Mesenchymal stem cell (in vitro differentiated cells and primary cell): ENCODE results near the gene ATG2B.
"Not testable (repeated sequence)": the region's sequence is repeated elsewhere in the genome, so short reads cannot be mapped to it uniquely, and the experiment has no call there.

Experiments used
- DNase-seq: peaks from one replicate; pipeline ENCODE4 v3.0.0-alpha.2; 2013
- H2AFZ ChIP-seq: one replicate; pipeline ENCODE4 v1.6.1; 2013; ENCODE audit warnings: low read depth, mild to moderate bottlenecking, control low read depth, inconsistent platforms, low read length, moderate library complexity
- H2AK5ac ChIP-seq: 2 replicates; pipeline ENCODE4 v1.6.1; 2013; ENCODE audit warnings: low read length, moderate library complexity, mild to moderate bottlenecking, inconsistent platforms; ENCODE audit not compliant: severe bottlenecking
- H2BK120ac ChIP-seq: one replicate; pipeline ENCODE4 v1.6.1; 2013; ENCODE audit warnings: low read depth, mild to moderate bottlenecking, inconsistent platforms, low read length, moderate library complexity
- H2BK12ac ChIP-seq, 2 experiments: one replicate each; pipeline ENCODE4 v1.6.1; 2013; ENCODE audit warnings: inconsistent platforms in 2 of 2, low read length in 2 of 2, mild to moderate bottlenecking in 2 of 2, moderate library complexity in 2 of 2, control low read depth in 1 of 2
- H2BK15ac ChIP-seq: one replicate; pipeline ENCODE4 v1.6.1; 2013; ENCODE audit warnings: mild to moderate bottlenecking, low read depth, inconsistent platforms; ENCODE audit not compliant: poor library complexity, severe bottlenecking
- H2BK5ac ChIP-seq: 2 replicates; pipeline ENCODE4 v1.6.1; 2013; ENCODE audit warnings: low read depth, mild to moderate bottlenecking, low read length, control low read depth, inconsistent platforms; ENCODE audit not compliant: poor library complexity, severe bottlenecking
- H3K14ac ChIP-seq, 2 experiments: one replicate each; pipeline ENCODE4 v1.6.1; 2013; ENCODE audit warnings: inconsistent platforms in 2 of 2, low read length in 2 of 2, control low read depth in 1 of 2, mild to moderate bottlenecking in 1 of 2, moderate library complexity in 1 of 2
- H3K18ac ChIP-seq, 2 experiments: one replicate each; pipeline ENCODE4 v1.6.1; 2013; ENCODE audit warnings: inconsistent platforms in 2 of 2, low read length in 2 of 2, control low read depth in 1 of 2, low read depth in 1 of 2, mild to moderate bottlenecking in 1 of 2
- H3K23ac ChIP-seq, 2 experiments: one replicate each; pipeline ENCODE4 v1.6.1; 2013; ENCODE audit warnings: inconsistent platforms in 2 of 2, low read length in 2 of 2, mild to moderate bottlenecking in 2 of 2, moderate library complexity in 2 of 2, control low read depth in 1 of 2
- H3K27ac ChIP-seq: 2 replicates; pipeline ENCODE4 v1.5.1; 2013; ENCODE audit warnings: mild to moderate bottlenecking, moderate library complexity, low read length, control low read depth, inconsistent platforms; ENCODE audit not compliant: poor library complexity, severe bottlenecking
- H3K27me3 ChIP-seq, 2 experiments: 2 replicates each; pipeline versions ENCODE4 v1.6.1 to v1.7.0; 2013; ENCODE audit warnings: low read length in 2 of 2, mild to moderate bottlenecking in 2 of 2, moderate library complexity in 2 of 2, control low read depth in 1 of 2, inconsistent platforms in 1 of 2; ENCODE audit not compliant: control insufficient read depth in 1 of 2, insufficient read depth in 1 of 2
- H3K36me3 ChIP-seq, 2 experiments: 2 replicates each; pipeline versions ENCODE4 v1.6.1 to v1.7.0; 2013; ENCODE audit warnings: low read length in 2 of 2, control low read depth in 1 of 2, inconsistent platforms in 1 of 2, low read depth in 1 of 2, mild to moderate bottlenecking in 1 of 2; ENCODE audit not compliant: insufficient read depth in 2 of 2, control insufficient read depth in 1 of 2
- H3K4ac ChIP-seq, 2 experiments: one replicate each; pipeline ENCODE4 v1.6.1; 2013; ENCODE audit warnings: inconsistent platforms in 2 of 2, low read length in 2 of 2, mild to moderate bottlenecking in 2 of 2, moderate library complexity in 2 of 2, control low read depth in 1 of 2, low read depth in 1 of 2
- H3K4me1 ChIP-seq: 2 replicates; pipeline ENCODE4 v1.6.1; 2013; ENCODE audit warnings: low read depth, low read length, control low read depth; ENCODE audit not compliant: control insufficient read depth, insufficient read depth
- H3K4me2 ChIP-seq: 2 replicates; pipeline ENCODE4 v1.6.1; 2013; ENCODE audit warnings: low read length, mild to moderate bottlenecking, inconsistent platforms; ENCODE audit not compliant: poor library complexity, severe bottlenecking
- H3K4me3 ChIP-seq, 2 experiments: 2 replicates each; pipeline versions ENCODE4 v1.5.1 to v1.7.0; 2013; ENCODE audit warnings: low read length in 2 of 2, mild to moderate bottlenecking in 2 of 2, control low read depth in 1 of 2, low read depth in 1 of 2; ENCODE audit not compliant: insufficient read depth in 1 of 2
- H3K79me1 ChIP-seq: replicated peaks from 2 replicates; pipeline ENCODE4 v1.6.1; 2013; ENCODE audit warnings: mild to moderate bottlenecking, control low read depth, low read length, inconsistent platforms; ENCODE audit not compliant: poor library complexity, severe bottlenecking
- H3K9ac ChIP-seq: 2 replicates; pipeline ENCODE4 v1.7.0; 2013; ENCODE audit warnings: mild to moderate bottlenecking, low read length, moderate library complexity
- H3K9me3 ChIP-seq: 2 replicates; pipeline ENCODE4 v1.7.0; 2013; ENCODE audit warnings: mild to moderate bottlenecking, low read length; ENCODE audit not compliant: control insufficient read depth
- H4K8ac ChIP-seq: one replicate; pipeline ENCODE4 v1.6.1; 2013; ENCODE audit warnings: inconsistent platforms, mild to moderate bottlenecking, low read length, moderate library complexity
- H4K91ac ChIP-seq: one replicate; pipeline ENCODE4 v1.6.1; 2013; ENCODE audit warnings: mild to moderate bottlenecking, low read length, inconsistent platforms
- WGBS: methylation state at CpG from one replicate; pipeline ENCODE4 v1.1.7; 2013; ENCODE audit warnings: mixed read lengths; 5-methylcytosine and 5-hydroxymethylcytosine counted together

The ATG2B gene

GRCh38 chr14:96245074-96245473, 118.1 kb downstream of the ATG2B start:
- H2AFZ ChIP-seq, H2BK5ac ChIP-seq, H3K14ac ChIP-seq, H3K18ac ChIP-seq, H2BK120ac ChIP-seq, H3K4me2 ChIP-seq, H3K27me3 ChIP-seq, DNase-seq, H3K4ac ChIP-seq, H4K91ac ChIP-seq, H4K8ac ChIP-seq, H3K9me3 ChIP-seq, H3K27ac ChIP-seq, H2AK5ac ChIP-seq, H3K9ac ChIP-seq, H3K23ac ChIP-seq, H2BK12ac ChIP-seq, H3K4me3 ChIP-seq: not testable (repeated sequence)
- H2BK15ac ChIP-seq, result peak overlapping the region; percentile 16
- peaks cover 16% of the 10 kb centered on the region for H3K4me1 ChIP-seq
- H3K36me3 ChIP-seq, result peaks cover 33 to 78% of the 10 kb centered on the region in 2 experiments
- H3K79me1 ChIP-seq, result peaks cover 17% of the 10 kb centered on the region
- 96% methylated on average over 3 of the region's 3 CpGs for WGBS

- Histone ChIP-seq H2AK5ac (no peak overlapping the region), H3K23ac (no peak overlapping the region), H2BK12ac (no peak overlapping the region), H3K4me1 (peaks cover 14% of the 10 kb centered on the region), H2BK120ac (no peak overlapping the region), H2BK5ac (no peak overlapping the region), H2BK15ac (no peak overlapping the region), H3K4me3 (no peak overlapping the region), H3K36me3 (peaks cover 44 to 90% of the 10 kb centered on the region in 2 experiments), H3K14ac (no peak overlapping the region), H3K18ac (peak overlapping the region in 1 of 2 experiments; percentile 48), H3K27ac (no peak overlapping the region), H4K91ac (no peak overlapping the region), H3K79me1 (peaks cover 19% of the 10 kb centered on the region), H3K4me2 (no peak overlapping the region), H3K27me3 (no peaks in the 10 kb centered on the region), H3K4ac (no peak overlapping the region), H4K8ac (no peak overlapping the region), H3K9ac (no peak overlapping the region), H3K9me3 (no peaks in the 10 kb centered on the region), H2AFZ (no peak overlapping the region)
- peak; percentile 90 for DNase-seq
- WGBS, result 2% methylated on average over 5 of the region's 5 CpGs
Observed at GRCh38 chr14:96243785-96244184, 119.4 kb downstream of the ATG2B start.

DNA sequence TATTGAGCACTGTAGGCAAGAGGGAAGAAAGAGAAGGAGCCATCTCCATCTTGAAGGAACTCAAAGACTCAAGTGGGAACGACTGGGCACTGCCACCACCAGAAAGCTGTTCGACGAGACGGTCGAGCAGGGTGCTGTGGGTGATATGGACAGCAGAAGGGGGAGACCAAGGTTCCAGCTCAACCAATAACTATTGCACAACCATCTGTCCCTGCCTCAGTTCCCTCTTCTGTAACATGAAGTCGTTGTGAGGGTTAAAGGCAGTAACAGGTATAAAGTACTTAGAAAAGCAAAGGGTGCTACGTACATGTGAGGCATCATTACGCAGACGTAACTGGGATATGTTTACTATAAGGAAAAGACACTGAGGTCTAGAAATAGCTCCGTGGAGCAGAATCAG, 121.0 kb downstream of the ATG2B start:
- no peak overlapping the region for H3K23ac ChIP-seq
- no peak overlapping the region for H2AFZ ChIP-seq
- WGBS, result 88% methylated on average over 6 of the region's 10 CpGs
- no peak overlapping the region for H2BK15ac ChIP-seq
- H2BK12ac ChIP-seq, result no peak overlapping the region
- no peak overlapping the region for H3K18ac ChIP-seq
- peaks cover 17% of the 10 kb centered on the region for H3K79me1 ChIP-seq
- H3K9me3 ChIP-seq, result no peaks in the 10 kb centered on the region
- no peak overlapping the region for H3K9ac ChIP-seq
- no peak overlapping the region for H3K4me3 ChIP-seq
- no peak overlapping the region for H3K4me2 ChIP-seq
- H4K8ac ChIP-seq, result no peak overlapping the region
- no peak overlapping the region for H3K14ac ChIP-seq
- H3K36me3 ChIP-seq, result peaks cover 59 to 93% of the 10 kb centered on the region in 2 experiments
- no peak overlapping the region for H3K4ac ChIP-seq
- no peak overlapping the region for H4K91ac ChIP-seq
- H2BK5ac ChIP-seq, result no peak overlapping the region
- H2AK5ac ChIP-seq, result no peak overlapping the region
- DNase-seq, result no peak
- peaks cover 15% of the 10 kb centered on the region for H3K4me1 ChIP-seq
- no peak overlapping the region for H3K27ac ChIP-seq
- H2BK120ac ChIP-seq, result no peak overlapping the region
- H3K27me3 ChIP-seq, result no peaks in the 10 kb centered on the region

GRCh38 chr14:96240641-96241040, 122.5 kb downstream of the ATG2B start:
- no peak overlapping the region for H2BK120ac ChIP-seq
- peaks cover 60 to 100% of the 10 kb centered on the region in 2 experiments for H3K36me3 ChIP-seq
- no peak overlapping the region for H2AK5ac ChIP-seq
- H3K4me3 ChIP-seq, result no peak overlapping the region
- H4K91ac ChIP-seq, result no peak overlapping the region
- no peak overlapping the region for H3K14ac ChIP-seq
- no peak overlapping the region for H4K8ac ChIP-seq
- H3K27ac ChIP-seq, result no peak overlapping the region
- no peak overlapping the region for H2BK12ac ChIP-seq
- no peak for DNase-seq
- H3K9me3 ChIP-seq, result no peaks in the 10 kb centered on the region
- 96% methylated on average over 18 of the region's 18 CpGs for WGBS
- no peak overlapping the region for H2BK15ac ChIP-seq
- H3K79me1 ChIP-seq, result peaks cover 23% of the 10 kb centered on the region
- peaks cover 10% of the 10 kb centered on the region for H3K4me1 ChIP-seq
- H3K4ac ChIP-seq, result no peak overlapping the region
- no peak overlapping the region for H2BK5ac ChIP-seq
- no peak overlapping the region for H3K4me2 ChIP-seq
- H2AFZ ChIP-seq, result no peak overlapping the region
- no peak overlapping the region for H3K23ac ChIP-seq
- H3K9ac ChIP-seq, result no peak overlapping the region
- H3K27me3 ChIP-seq, result no peaks in the 10 kb centered on the region
- H3K18ac ChIP-seq, result no peak overlapping the region
